GM12865 (cell line): ENCODE data around the gene OS9.
"Not testable (repeated sequence)": the region's sequence is repeated elsewhere in the genome, so short reads cannot be mapped to it uniquely, and the experiment has no call there.

ENCODE experiments used
- DNase-seq: peaks from one replicate; pipeline ENCODE4 v3.0.0; 2010; ENCODE audit warnings: low read depth
- H3K4me3 ChIP-seq: 2 replicates; pipeline ENCODE4 v1.5.1; 2011; ENCODE audit warnings: mild to moderate bottlenecking, low read depth, low read length, control low read depth
- CTCF ChIP-seq: IDR thresholded peaks from 2 replicates; pipeline ENCODE4 v1.5.1; 2011; ENCODE audit warnings: low read length, control low read depth, low read depth, inconsistent platforms; ENCODE audit not compliant: insufficient read depth; ENCODE audit errors: missing control alignments

Gene OS9

DNA sequence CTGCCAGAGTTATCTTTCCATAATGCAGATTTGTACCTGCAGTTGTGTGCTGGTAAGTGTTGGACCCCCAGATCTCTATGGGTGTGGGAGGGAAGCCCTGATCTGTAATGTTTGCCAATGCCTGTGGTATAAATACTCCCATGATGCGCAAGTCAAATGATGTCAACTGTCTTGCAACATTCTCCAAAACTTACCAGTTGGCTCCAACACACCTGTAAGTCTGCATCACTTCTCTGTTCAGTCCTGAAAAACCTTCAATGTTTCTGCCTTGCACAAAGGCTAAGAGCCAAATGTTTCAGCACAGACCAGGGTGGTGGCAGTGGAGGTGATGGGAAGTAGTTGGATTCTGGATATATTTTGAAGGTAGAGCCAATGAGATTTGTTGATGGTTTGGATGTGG is 3.1 kb downstream of the OS9 start:
- DNase-seq, result no peak
- no peak overlapping the region for H3K4me3 ChIP-seq
- no peak for TF ChIP-seq CTCF

- DNase-seq, result no peak
- H3K4me3 ChIP-seq, result no peak overlapping the region
- TF ChIP-seq CTCF, result no peak
These were observed 4.5 kb downstream of the OS9 start for GRCh38 chr12:57698414-57698813.

- TF ChIP-seq CTCF, result no peak
- no peak overlapping the region for H3K4me3 ChIP-seq
- DNase-seq, result no peak
These were observed 6.4 kb downstream of the OS9 start for GRCh38 chr12:57700317-57700716.

DNA sequence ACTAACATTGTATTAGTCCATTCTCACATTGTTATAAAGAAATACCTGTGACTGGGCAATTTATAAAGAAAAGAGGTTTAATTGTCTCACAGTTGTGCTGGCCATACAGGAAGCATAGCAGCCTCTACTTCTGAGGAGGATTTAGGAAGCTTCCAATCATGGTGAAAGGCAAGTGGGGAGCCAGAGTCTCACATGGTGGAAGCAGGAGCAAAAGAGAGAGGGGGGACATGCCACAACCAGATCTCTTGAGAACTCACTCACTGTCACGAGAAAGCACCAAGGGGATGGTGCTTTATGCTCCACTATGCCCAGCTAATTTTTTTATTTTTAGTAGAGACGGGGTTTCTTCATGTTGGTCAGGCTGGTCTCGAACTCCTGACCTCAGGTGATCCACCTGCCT is 13.3 kb downstream of the OS9 start:
- no peak for TF ChIP-seq CTCF
- no peak overlapping the region for H3K4me3 ChIP-seq
- DNase-seq, result no peak

- no peak for DNase-seq
- no peak for TF ChIP-seq CTCF
- no peak overlapping the region for H3K4me3 ChIP-seq
These were observed 14.4 kb downstream of the OS9 start for GRCh38 chr12:57708296-57708695.

- TF ChIP-seq CTCF, result no peak
- no peak for DNase-seq
- H3K4me3 ChIP-seq, result no peak overlapping the region
These were observed 18.8 kb downstream of the OS9 start for GRCh38 chr12:57712701-57713100.

- DNase-seq, result no peak
- no peak overlapping the region for H3K4me3 ChIP-seq
- no peak for TF ChIP-seq CTCF
These were observed 19.3 kb downstream of the OS9 start for GRCh38 chr12:57713209-57713608.

DNA sequence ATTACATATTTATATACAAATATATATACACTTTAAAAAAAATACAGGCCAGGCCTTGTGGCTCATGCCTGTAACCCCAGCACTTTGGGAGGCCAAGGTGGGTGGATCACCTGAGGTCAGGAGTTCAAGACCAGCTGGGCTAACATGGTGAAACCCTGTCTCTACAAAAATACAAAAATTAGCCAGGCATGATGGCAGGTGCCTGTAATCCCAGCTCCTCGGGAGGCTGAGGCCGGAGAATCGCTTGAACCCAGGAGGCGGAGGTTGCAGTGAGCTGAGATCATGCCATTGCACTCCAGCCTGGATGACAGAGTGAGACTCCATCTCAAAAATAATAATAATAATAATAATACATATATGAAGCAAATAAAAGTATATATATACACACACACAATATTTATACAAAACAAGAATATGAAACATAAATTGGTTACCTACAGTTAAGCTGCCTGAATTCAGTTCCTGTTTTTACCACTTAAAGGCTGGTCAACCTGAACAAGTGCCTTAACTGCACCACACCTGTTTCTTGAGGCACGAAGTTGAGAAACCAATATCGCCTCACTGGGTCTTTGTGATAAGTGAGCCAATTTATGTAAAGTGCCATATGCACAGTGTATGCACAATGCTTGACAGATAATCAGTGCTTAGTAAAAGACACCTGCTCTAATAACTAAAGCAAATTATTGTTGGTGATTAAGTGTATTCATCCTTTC is 21.3 kb downstream of the OS9 start:
- not testable (repeated sequence) for H3K4me3 ChIP-seq, DNase-seq
